Nephron progenitor cell (in vitro differentiated cells): Measurements from ENCODE around the gene ABR.
A peak's percentile ranks its signal among the peaks of the same experiment; 100 is the strongest.

Experiments
- DNase-seq: peaks from one replicate; pipeline ENCODE4 v3.0.0; 2021
- H3K27ac Mint-ChIP-seq: 2 replicates; pipeline ENCODE4 v1.8.0; 2021; ENCODE audit warnings: mild to moderate bottlenecking, moderate library complexity, mixed read lengths
- H3K27me3 Mint-ChIP-seq: 2 replicates; pipeline ENCODE4 v1.8.0; 2021; ENCODE audit warnings: mild to moderate bottlenecking, low read depth, mixed read lengths; ENCODE audit not compliant: poor library complexity
- H3K36me3 Mint-ChIP-seq: 2 replicates; pipeline ENCODE4 v1.8.0; 2021; ENCODE audit warnings: low read depth, mixed read lengths
- H3K4me1 Mint-ChIP-seq: 2 replicates; pipeline ENCODE4 v1.8.0; 2021; ENCODE audit warnings: mixed read lengths
- H3K4me3 Mint-ChIP-seq: 2 replicates; pipeline ENCODE4 v1.8.0; 2021; ENCODE audit warnings: mild to moderate bottlenecking, moderate library complexity, mixed read lengths
- H3K9me3 Mint-ChIP-seq: 2 replicates; pipeline ENCODE4 v1.8.0; 2021; ENCODE audit warnings: mild to moderate bottlenecking, moderate library complexity, mixed read lengths
- TF ChIP-seq, protein P1 (sequence below): fragments of 200-600 bp; sonication (generic); IDR thresholded peaks from 2 replicates; pipeline ENCODE4 v1.5.0; 2021; ENCODE audit warnings: antibody characterized with exemption

Gene ABR

DNA sequence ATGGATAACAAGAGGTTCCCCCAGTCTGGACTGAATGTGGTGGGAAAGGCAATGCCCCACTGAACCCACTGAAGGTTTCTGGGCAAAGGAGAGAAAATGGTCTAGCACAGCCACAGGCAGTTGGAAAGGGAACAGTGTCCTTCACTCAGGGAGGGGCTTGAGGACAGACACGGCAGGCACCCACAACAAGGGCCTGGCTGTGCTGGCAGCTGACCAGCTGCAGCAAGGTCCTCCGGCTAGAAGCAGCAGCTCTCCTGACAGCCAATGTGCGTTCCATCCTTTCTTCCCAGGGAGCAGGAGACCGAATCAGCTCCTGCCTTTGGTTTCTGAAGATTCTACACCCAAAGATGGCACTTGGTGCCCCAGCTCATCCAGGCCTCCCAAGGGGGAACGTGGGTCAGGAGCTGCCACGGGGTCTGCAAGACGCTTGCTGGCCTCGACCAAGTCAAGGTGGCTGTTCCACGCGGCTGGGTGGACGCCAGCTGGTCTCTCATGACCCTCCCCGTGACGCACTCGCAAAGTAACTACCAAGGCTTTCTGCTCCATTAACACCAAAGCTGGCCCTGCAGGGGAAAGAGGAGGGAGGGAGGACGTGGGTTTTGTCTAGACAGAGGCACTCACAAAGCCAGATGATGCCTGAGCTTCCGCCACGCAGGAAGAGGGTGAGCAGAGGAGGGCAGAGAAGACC, 11.1 kb downstream of the ABR start:
- H3K36me3 Mint-ChIP-seq = peaks cover 11% of the 10 kb centered on the region
- no peak overlapping the region for H3K4me3 Mint-ChIP-seq
- TF ChIP-seq, protein P1, sequence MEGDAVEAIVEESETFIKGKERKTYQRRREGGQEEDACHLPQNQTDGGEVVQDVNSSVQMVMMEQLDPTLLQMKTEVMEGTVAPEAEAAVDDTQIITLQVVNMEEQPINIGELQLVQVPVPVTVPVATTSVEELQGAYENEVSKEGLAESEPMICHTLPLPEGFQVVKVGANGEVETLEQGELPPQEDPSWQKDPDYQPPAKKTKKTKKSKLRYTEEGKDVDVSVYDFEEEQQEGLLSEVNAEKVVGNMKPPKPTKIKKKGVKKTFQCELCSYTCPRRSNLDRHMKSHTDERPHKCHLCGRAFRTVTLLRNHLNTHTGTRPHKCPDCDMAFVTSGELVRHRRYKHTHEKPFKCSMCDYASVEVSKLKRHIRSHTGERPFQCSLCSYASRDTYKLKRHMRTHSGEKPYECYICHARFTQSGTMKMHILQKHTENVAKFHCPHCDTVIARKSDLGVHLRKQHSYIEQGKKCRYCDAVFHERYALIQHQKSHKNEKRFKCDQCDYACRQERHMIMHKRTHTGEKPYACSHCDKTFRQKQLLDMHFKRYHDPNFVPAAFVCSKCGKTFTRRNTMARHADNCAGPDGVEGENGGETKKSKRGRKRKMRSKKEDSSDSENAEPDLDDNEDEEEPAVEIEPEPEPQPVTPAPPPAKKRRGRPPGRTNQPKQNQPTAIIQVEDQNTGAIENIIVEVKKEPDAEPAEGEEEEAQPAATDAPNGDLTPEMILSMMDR = no peak
- peaks cover 52% of the 10 kb centered on the region for H3K4me1 Mint-ChIP-seq
- H3K9me3 Mint-ChIP-seq = no peaks in the 10 kb centered on the region
- H3K27me3 Mint-ChIP-seq = peaks cover 5% of the 10 kb centered on the region
- H3K27ac Mint-ChIP-seq = peak overlapping the region; percentile 85
- peak; percentile 35 for DNase-seq

DNA sequence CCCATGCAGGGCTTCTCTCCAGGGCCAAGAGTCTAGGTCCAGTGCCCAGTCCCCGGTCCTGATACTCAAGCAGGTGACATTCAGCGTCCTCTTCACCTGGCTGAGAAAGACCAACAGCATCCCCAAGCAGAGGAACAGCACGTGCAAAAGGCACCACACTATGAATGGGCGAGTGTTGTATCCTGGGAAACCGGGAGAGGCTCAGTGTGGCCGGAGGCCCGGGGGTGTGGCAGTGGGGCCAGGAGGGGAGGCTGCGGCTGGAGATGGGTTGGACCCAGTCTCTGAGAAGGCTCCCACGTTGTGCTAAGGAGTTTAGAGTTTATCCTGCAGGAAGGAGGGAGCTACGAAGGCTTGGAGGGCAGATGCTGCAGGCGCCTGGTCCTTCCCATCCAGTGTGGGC, 13.5 kb downstream of the ABR start:
- H3K4me3 Mint-ChIP-seq = no peak overlapping the region
- TF ChIP-seq, protein P1 = no peak
- no peak for DNase-seq
- no peak overlapping the region for H3K27ac Mint-ChIP-seq
- H3K27me3 Mint-ChIP-seq = peaks cover 17% of the 10 kb centered on the region
- peaks cover 45% of the 10 kb centered on the region for H3K4me1 Mint-ChIP-seq
- no peaks in the 10 kb centered on the region for H3K9me3 Mint-ChIP-seq
- H3K36me3 Mint-ChIP-seq = peaks cover 11% of the 10 kb centered on the region

DNA sequence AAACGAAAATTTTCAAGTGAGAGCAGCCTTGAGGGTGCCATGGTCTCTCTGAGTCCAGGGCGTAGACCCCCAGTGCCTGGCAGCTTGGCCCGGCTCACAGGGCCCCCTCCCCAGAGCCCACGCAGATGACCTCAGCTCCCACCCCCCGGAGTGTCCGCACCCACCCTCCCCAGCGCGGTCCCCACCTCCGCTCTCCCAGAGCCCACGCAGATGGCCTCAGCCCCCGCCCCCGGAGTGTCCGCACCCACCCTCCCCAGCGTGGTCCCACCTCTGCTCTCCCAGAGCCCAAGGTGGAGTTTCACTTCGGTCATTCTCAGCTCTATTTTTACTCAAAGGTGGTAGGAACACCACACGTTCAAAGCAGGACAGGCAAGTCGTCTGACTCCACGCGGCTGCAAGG, 13.9 kb downstream of the ABR start:
- H3K27ac Mint-ChIP-seq = no peak overlapping the region
- H3K9me3 Mint-ChIP-seq = no peaks in the 10 kb centered on the region
- H3K4me1 Mint-ChIP-seq = peaks cover 45% of the 10 kb centered on the region
- H3K27me3 Mint-ChIP-seq = peaks cover 17% of the 10 kb centered on the region
- TF ChIP-seq, protein P1 = no peak
- no peak for DNase-seq
- no peak overlapping the region for H3K4me3 Mint-ChIP-seq
- H3K36me3 Mint-ChIP-seq = peaks cover 11% of the 10 kb centered on the region

DNA sequence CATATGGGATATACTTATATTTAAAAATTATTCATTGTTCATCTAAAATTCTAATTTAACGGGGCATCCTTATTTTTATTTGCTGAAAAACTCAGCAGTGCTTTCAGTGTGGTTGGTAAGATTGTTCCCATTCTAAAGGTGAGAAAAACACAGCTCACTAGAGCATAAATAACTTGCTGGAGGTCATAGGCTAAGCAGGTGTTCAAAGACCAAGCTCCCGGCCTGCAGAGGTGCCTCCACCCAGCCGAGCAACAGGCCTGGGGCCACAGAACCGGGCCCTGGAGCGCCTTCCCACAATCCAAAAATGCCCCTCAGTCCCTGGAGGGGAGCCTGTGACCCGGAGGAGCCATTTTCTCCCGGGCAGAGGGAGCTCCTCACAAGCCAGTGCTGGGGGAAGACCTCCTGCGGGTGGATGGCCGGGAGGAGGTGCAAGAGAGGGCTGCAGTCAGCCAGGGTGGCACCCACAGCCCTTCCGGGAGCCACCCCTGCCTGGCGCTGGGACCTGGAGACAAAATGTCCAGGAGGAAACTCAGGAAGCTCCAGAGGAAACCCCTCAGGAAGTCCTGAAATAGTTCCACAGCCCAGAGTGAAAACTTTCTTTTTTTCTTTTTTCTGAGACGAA, 14.7 kb downstream of the ABR start:
- H3K4me1 Mint-ChIP-seq = peaks cover 45% of the 10 kb centered on the region
- no peaks in the 10 kb centered on the region for H3K9me3 Mint-ChIP-seq
- TF ChIP-seq, protein P1 = no peak
- H3K27ac Mint-ChIP-seq = no peak overlapping the region
- H3K27me3 Mint-ChIP-seq = peaks cover 17% of the 10 kb centered on the region
- no peak overlapping the region for H3K4me3 Mint-ChIP-seq
- peaks cover 17% of the 10 kb centered on the region for H3K36me3 Mint-ChIP-seq
- DNase-seq = no peak

DNA sequence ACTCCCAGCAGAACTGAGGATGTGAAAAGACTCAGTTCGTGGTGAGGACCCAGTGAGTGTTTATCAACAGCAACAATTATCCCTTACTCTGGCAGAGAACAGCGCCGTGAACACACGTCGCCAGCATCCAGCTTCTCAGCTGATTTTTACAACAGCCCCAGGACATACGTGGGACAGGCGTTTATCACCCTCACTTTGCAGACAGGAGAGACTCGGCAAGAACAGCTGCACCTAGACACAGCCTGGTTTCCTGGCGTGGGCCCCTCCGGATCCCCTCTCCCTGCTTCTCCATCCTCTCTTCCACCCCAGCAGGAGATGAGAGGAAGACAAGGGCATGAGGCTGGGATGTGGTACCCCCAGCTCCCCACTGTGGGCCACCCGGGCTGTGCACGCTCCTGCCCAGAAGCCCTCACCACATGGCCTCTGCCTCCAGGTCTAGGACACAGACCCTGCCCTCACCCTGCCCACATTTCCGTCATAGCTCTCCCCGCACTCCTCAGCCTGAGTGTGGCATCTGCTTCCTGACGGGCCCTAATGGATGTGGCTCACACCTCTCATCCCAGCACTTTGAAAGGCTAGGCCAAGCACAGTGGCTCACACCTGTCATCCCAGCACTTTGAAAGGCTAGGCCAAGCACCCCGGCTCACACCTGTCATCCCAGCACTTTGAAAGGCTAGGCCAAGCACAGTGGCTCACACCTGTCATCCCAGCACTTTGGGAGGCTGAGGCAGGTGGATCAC, 17.5 kb downstream of the ABR start:
- TF ChIP-seq, protein P1 = no peak

More for the DNA sequence above, 17.5 kb downstream of the ABR start:
- H3K9me3 Mint-ChIP-seq = peaks cover 3% of the 10 kb centered on the region
- H3K4me1 Mint-ChIP-seq = peaks cover 17% of the 10 kb centered on the region
- no peak overlapping the region for H3K27ac Mint-ChIP-seq
- no peak for DNase-seq
- no peak overlapping the region for H3K4me3 Mint-ChIP-seq
- H3K36me3 Mint-ChIP-seq = peaks cover 38% of the 10 kb centered on the region
- H3K27me3 Mint-ChIP-seq = peaks cover 12% of the 10 kb centered on the region
